HUDEP-2 (cell line): ENCODE results near the gene STMN1.
"Not testable (repeated sequence)": the region's sequence is repeated elsewhere in the genome, so short reads cannot be mapped to it uniquely, and the experiment has no call there.

Source experiments
- DNase-seq, 76 experiments: peaks; one replicate each; lab custom pipeline; 2025; ENCODE audit not compliant: unreplicated experiment in 76 of 76; lab: John Stamatoyannopoulos, UW

The STMN1 gene

GRCh38 chr1:25905680-25906643 lies at the start of gene STMN1:
Gene STMN1, minus strand, starts transcription at chr1:25906419. Its CDS starts 1,743 bp downstream, at chr1:25904676.
- peak in 74 of 76 experiments; percentile 51 to 95 (median 87) for DNase-seq

- DNase-seq: no peak
Observed at GRCh38 chr1:25955553-25955952, 49.3 kb upstream of the STMN1 start.

GRCh38 chr1:25954282-25954938 lies 48.2 kb upstream of the STMN1 start:
- no peak for DNase-seq

- DNase-seq: no peak
Observed at GRCh38 chr1:25952841-25953401, 46.7 kb upstream of the STMN1 start.

- DNase-seq: no peak
Observed at GRCh38 chr1:25948641-25949040, 42.4 kb upstream of the STMN1 start.

- DNase-seq: no peak
Observed at GRCh38 chr1:25947027-25947426, 40.8 kb upstream of the STMN1 start.

- DNase-seq: no peak
Observed at GRCh38 chr1:25945761-25946160, 39.5 kb upstream of the STMN1 start.

- DNase-seq: no peak
Observed at GRCh38 chr1:25944986-25945385, 38.8 kb upstream of the STMN1 start.

GRCh38 chr1:25943511-25943910 lies 37.3 kb upstream of the STMN1 start:
- DNase-seq: not testable (repeated sequence)

GRCh38 chr1:25936947-25937346 lies 30.7 kb upstream of the STMN1 start:
- DNase-seq: no peak

GRCh38 chr1:25933479-25934365 lies 27.5 kb upstream of the STMN1 start:
- peak in 47 of 76 experiments; percentile 4 to 63 (median 32) for DNase-seq

GRCh38 chr1:25932811-25933400 lies 26.7 kb upstream of the STMN1 start:
- not testable (repeated sequence) for DNase-seq

GRCh38 chr1:25932321-25932720 lies 26.1 kb upstream of the STMN1 start:
- no peak for DNase-seq

GRCh38 chr1:25929016-25929415 lies 22.8 kb upstream of the STMN1 start:
- DNase-seq: no peak

GRCh38 chr1:25927521-25928265 lies 21.5 kb upstream of the STMN1 start:
- DNase-seq: no peak

- no peak for DNase-seq
Observed at GRCh38 chr1:25926731-25927496, 20.7 kb upstream of the STMN1 start.

- DNase-seq: no peak
Observed at GRCh38 chr1:25924454-25924853, 18.2 kb upstream of the STMN1 start.

- DNase-seq: peak in 9 of 76 experiments; percentile 2 to 45 (median 15)
Observed at GRCh38 chr1:25922971-25923552, 16.8 kb upstream of the STMN1 start.
